GM13976 (cell line): Measurements from ENCODE around the gene PBX4.

ENCODE experiments used
- DNase-seq: peaks from one replicate; pipeline ENCODE4 v3.0.0; 2012; ENCODE audit warnings: low spot score
- in situ Hi-C: fragments of 300-500 bp; cut with MboI; formaldehyde crosslinking; loops from one replicate; pipeline ENCODE4 v1.12.0; 2022; ENCODE audit warnings: low sequenced_read_pairs, mixed read lengths, inconsistent platforms; ENCODE audit not compliant: unreplicated experiment
- TF ChIP-seq, protein P1 (sequence below): IDR thresholded peaks from 2 replicates; pipeline ENCODE4 v1.5.1; 2012; ENCODE audit warnings: borderline replicate concordance, mild to moderate bottlenecking; ENCODE audit not compliant: insufficient read depth; ENCODE audit errors: extremely low read depth, missing control alignments, control extremely low read depth

PBX4 gene

GRCh38 chr19:19547674-19548336, 70.7 kb downstream of the PBX4 start:
- TF ChIP-seq, protein P1, sequence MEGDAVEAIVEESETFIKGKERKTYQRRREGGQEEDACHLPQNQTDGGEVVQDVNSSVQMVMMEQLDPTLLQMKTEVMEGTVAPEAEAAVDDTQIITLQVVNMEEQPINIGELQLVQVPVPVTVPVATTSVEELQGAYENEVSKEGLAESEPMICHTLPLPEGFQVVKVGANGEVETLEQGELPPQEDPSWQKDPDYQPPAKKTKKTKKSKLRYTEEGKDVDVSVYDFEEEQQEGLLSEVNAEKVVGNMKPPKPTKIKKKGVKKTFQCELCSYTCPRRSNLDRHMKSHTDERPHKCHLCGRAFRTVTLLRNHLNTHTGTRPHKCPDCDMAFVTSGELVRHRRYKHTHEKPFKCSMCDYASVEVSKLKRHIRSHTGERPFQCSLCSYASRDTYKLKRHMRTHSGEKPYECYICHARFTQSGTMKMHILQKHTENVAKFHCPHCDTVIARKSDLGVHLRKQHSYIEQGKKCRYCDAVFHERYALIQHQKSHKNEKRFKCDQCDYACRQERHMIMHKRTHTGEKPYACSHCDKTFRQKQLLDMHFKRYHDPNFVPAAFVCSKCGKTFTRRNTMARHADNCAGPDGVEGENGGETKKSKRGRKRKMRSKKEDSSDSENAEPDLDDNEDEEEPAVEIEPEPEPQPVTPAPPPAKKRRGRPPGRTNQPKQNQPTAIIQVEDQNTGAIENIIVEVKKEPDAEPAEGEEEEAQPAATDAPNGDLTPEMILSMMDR = no peak
- in situ Hi-C loops = loop anchor here (25.0 kb wide), 1 partner anchor 739 kb away; no protein-coding TSS in a partner anchor

GRCh38 chr19:19546751-19547162, 71.7 kb downstream of the PBX4 start:
- TF ChIP-seq, protein P1 = no peak
- in situ Hi-C loops = loop anchor here (25.0 kb wide), 1 partner anchor 741 kb away; no protein-coding TSS in a partner anchor
- DNase-seq = no peak

More at GRCh38 chr19:19547674-19548336, 70.7 kb downstream of the PBX4 start:
- no peak for DNase-seq

- TF ChIP-seq, protein P1 = no peak
- in situ Hi-C loops = loop anchor here (25.0 kb wide), 1 partner anchor 742 kb away; no protein-coding TSS in a partner anchor
- no peak for DNase-seq
Measured at GRCh38 chr19:19545707-19546106, 72.8 kb downstream of the PBX4 start.

GRCh38 chr19:19544954-19545591, 73.4 kb downstream of the PBX4 start:
- in situ Hi-C loops = loop anchor here (25.0 kb wide), 1 partner anchor 742 kb away; no protein-coding TSS in a partner anchor
- no peak for DNase-seq
- TF ChIP-seq, protein P1 = no peak

- in situ Hi-C loops = loop anchor here (25.0 kb wide), 1 partner anchor 743 kb away; no protein-coding TSS in a partner anchor
- DNase-seq = no peak
- TF ChIP-seq, protein P1 = no peak
Measured at GRCh38 chr19:19544257-19544953, 74.1 kb downstream of the PBX4 start.

DNA sequence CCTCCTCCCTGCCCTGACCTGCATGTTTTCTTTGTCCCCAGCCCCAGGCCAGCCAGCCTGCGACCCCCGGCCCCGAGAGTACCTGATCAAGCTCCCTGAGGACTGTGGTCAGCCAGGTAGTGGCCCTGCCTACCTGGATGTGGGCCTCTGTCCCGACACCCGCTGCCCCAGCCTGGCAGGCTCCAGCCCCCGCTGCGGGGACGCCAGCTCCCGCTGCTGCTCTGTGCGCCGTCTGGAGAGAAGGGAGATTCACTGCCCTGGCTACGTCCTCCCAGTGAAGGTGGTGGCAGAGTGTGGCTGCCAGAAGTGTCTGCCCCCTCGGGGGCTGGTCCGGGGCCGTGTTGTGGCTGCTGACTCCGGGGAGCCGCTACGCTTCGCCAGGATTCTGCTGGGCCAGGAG, 74.8 kb downstream of the PBX4 start:
- TF ChIP-seq, protein P1 = no peak
- in situ Hi-C loops = loop anchor here (25.0 kb wide), 1 partner anchor 744 kb away; no protein-coding TSS in a partner anchor
- no peak for DNase-seq
